SHP77 treated with DMSO at 0.1 percent for 48 hours (cell line): Measurements from ENCODE around the gene SATB2.

Source experiments
- DNase-seq: peaks from one replicate; lab custom pipeline; 2025; lab: John Stamatoyannopoulos, UW

Gene SATB2

DNA sequence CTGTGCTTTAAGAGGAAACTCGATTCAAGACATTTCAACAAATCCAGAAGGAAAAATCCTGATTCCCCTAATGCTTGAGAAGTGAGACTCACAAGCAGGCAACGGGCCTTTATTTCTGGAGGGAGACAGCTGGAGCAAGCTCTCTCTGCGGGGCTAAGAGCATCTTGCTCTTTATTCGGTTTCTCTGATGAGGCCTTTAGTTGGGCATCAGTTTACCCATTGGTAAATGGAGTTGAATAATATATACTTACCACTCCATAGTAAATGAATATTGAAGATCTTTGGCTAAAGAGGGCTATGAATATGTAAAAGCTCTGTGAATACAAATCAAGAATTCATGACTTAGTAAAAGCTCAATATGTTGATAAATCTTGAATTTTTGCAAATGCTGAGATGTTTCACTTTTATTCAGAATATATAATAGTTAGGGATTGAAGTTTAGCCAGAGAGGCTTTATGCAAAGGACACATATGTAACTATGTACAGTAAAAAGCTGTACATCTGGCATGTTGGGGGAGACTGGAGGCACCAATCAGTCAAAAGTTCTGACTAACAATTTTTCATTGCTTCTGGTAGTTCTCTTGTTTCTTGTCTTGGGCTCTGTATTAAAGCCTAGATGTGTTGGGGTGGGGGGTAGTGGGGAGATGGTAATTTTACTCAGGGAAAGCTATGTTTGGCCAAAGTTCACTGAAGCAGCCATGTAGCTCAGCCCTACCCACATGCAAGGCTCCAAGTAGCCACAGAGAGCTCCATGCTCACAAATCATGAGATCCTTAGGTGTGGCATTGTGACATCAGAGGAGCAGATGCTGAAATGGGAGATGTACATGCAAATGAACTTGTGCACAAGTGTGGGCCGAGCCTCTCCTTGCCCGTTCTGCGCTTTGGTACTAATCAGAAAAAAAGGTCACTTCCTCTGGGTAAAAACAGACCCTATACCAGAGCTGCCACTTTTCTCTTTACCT is 200.2 kb downstream of the SATB2 start:
- no peak for DNase-seq

DNA sequence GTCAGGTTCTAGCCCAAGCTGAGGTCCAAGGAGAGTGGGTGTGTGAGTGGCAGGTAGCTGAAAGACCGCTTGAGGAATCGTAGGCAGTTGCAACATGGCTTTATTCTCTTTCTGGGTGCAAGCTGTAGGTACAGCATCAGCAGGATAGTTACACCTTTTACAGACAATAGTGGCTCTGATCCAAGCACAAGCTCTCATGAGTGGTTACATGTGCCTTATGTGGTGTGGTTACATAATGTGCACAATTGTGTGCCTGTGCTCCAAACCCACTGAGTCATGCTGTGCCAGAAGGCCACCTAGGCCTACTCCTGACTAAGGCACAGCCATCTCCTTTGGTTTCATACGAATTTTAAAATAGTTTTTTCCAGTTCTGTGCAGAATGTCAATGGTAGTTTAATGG is 227.6 kb downstream of the SATB2 start:
- DNase-seq = no peak

DNA sequence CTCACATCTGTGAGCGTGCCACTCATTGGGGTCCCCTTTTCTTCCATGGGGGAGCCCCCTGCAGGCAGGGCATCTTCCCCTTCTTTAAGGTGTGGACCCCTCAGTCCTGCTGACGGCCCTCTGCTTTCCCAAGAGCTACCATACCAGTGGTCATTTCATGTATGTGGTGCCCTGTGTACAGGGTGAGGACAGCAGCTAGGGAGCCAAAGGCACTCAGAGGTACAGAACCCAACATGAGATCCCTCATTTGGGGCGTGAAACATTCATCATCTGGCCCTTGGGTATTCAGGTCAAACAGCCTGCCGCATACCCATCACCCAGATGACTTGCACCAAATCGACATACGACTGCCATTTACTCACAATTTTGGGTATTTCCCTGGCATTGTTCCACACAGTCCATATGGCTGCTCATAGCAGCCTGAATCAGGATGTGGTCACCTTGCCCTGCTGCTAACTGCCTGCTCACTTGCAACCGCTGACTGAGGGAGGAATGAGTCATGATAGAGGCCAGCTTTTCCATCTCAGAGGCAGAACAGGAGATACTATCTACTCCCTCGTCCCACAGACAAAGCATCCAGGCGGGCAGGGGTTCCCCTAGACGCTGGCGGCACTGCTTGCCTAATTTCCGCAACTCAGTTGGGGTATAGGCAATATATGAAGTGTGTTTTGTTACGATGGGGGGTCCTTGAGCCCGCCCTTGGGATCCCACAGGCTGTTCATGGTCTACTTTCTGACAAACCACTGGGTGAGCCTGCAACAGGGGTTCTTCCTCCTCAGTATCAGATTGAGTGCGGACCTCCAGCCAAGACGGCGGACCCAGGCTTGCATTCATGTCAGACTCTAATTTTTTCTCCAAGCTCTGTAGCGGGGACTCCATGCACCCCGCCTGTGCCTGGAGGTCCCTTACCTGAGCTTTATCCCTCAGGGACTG is 228.6 kb downstream of the SATB2 start:
- DNase-seq = no peak

DNA sequence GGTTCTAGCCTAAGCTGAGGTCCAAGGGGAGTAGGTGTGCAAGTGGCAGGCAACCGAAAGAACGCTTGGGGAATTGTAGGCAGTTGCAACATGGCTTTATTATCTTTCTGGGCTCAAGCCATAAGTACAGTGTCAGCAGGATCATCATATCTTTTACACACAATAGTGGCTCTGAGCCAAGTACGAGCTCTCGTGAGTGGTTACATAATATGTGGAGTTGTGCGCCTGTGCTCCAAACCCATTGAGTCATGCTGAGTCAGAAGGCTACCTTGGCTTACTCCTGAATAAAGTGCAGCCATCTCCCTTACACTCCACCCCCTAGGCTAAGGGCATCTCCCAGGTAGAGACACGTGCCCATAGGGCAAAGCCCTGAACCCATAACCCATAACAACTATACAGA is 233.9 kb downstream of the SATB2 start:
- no peak for DNase-seq

GRCh38 chr2:199220920-199221319 is 236.8 kb downstream of the SATB2 start:
- no peak for DNase-seq

- DNase-seq = no peak
Observed at GRCh38 chr2:199219551-199219950, 238.2 kb downstream of the SATB2 start.
